Stimulated activated CD4-positive, alpha-beta T cell treated with anti-CD3 and anti-CD28 coated beads, Interleukin-4, amount 100 ng/mL, for 48 hours (primary cell): ENCODE results near the gene MYL12A.

Experiments used
- DNase-seq, 2 donors: peaks; one replicate each; pipeline ENCODE4 v3.0.0-alpha.2; 2020; ENCODE audit warnings: low read depth in 2 of 2

The MYL12A gene

DNA sequence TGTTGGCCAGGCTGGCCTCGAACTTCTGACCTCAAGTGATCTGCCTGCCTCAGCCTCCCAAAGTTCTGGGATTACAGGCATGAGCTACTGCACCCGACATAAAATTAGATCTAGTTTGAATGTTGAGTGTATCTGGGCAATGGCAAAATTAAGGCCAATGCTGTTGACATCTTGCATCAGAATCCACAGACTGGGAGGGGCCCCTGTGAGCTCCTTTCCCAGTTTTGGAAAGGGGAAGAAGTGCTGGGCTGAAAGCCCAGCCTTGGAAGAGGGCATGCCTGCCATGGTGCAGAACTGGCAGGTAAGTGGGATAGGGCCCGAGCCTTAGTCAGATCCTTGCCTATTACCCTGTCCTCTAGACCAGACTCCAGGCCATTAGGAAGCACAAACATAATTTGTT lies 23.4 kb upstream of the MYL12A start:
- no peak for DNase-seq

DNA sequence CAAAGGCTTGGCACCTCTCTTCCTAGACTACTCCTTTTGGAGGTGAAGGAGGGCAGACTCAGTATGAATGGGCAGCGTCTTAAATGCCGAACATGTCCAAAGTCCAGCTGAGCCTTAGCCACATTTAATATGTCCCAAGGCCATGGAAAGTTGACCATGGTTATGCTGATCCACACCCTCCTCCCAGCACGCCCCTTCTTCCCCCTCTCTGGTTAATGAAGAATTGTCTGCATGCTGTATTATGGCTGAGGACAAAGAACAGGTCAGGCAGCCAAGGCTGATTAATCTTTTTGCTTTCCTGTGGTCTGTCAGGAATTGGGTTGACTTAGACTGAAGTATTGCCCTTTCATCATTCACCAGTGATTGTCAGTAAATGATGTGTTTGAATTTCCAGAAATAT lies 22.0 kb upstream of the MYL12A start:
- no peak for DNase-seq

DNA sequence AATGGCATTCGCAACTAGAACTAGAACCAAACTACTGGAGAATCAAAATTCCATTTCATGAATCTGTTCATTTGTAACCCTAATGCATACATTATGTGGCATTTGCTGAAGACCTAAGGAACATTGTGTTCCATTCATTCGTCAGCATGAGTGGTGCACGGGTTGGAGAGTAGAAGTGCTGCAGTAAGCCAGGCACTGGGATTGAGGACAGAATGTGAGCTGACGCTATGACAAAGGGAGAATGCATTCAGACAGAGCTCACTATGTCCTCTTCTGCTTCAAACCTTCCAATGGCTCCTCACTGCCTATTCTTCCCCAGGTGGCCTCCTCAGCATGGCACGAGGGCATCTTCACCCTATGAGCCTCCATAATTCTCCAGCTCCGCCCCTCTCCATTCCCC lies 21.6 kb upstream of the MYL12A start:
- no peak for DNase-seq

DNA sequence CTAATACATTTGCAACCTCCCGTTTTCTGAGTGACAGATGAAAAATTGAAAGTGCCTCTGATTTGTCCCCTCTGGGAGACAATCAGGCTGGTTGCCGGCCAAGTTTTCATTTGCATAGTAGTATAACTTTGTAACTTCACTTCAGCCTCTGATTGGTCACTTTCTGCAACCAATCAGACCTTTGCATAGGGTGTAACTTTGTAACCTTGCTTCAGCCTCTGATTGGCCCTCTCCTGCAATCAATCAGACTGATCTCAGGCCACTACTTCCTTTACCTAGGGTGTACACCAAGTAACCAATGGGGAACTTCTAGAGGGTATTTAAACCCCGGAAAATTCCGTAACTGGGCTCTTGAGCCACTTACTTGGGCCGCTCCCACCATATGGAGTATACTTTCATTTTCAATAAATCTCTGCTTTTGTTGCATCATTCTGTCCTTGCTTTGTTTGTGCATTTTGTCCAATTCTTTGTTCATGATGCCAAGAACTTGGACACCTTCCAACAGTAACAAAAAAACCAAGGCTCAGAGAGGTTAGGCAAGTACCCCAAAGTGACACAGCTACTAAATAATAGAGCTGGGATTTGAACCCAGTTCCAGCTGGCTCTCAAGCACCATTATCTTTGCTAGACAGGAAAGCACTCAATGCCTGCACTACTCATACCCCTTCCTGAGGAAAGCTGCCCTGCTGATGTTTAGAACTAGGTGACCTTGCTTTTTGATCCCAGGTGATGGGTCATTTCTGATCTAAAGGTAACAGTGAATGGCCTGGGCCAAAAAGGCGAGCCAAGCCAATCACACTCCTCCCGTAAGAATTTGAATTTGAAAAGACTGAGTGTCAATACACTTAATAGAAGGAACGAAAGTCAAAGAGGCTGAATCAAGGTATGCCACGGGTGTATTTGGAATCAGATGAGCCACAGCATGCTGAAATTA lies 16.9 kb upstream of the MYL12A start:
- DNase-seq: no peak

DNA sequence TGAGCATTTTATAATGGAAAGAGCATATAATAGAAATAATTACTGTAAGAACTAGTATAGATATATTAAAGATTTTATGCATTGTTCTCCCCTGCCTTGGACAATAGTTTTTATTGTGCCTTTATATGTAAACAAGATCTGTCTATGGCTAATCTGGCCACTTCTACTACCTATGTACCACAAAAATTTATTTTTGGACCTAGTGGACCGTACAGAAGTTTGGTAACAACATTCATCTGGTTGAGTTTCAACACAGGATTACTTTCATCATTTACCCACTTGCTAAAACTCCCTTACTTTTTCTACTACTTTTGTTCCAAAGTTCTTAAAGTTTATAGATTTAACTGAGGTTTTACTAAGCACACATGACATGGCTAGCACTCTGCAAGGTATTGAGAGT lies 14.6 kb upstream of the MYL12A start:
- no peak for DNase-seq

DNA sequence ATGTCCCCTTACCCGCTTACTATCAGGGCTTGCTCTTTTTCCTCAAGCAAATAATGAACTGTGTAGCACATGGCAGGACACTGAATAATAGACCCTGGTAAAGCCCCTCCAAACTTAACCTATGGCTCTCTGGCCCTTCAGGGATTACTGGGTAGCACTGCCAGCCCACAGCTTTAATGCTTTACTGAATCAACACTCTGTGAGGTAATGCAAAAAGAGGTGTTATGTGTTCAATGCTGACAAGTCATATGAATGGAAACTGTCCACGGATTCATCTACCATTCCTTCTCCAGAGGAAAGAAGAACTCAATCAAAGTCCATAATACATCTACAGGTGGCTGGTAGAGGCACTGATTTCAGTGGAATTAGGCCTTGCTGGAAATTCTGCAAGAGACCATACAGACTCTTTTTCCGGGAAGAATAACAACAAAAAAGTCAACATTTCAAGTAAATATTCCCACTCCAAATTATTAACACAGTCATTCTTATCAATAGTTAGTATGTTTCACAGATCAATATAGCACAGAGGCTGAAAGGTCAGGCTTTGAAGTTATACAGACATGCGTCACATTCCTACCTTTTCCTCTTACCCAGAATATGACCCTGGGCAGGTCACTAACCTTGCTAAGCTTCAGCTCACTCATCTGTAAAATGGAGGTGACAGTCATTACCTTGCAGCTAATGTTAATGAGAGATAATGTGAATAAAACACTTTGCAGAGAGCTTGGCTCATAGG lies 14.0 kb upstream of the MYL12A start:
- no peak for DNase-seq

DNA sequence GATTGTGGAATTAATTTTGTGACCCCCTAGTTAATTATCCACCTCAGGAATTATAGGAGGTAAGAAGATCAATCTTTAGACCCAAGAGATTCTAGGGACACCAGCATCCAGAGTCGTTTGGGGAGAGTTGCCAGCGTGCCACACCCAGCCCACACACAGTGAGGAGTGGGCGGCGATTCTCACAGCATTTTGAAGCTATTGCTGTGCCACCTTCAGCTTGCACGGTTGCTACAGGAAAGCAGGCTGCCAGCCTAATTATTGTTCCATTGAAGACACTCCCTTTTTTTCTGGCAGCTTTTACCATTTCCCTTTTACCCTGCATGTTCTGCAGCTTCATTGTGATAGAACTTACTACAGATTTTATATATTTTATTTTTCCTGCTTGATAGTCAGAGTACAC lies 13.1 kb upstream of the MYL12A start:
- DNase-seq: no peak

DNA sequence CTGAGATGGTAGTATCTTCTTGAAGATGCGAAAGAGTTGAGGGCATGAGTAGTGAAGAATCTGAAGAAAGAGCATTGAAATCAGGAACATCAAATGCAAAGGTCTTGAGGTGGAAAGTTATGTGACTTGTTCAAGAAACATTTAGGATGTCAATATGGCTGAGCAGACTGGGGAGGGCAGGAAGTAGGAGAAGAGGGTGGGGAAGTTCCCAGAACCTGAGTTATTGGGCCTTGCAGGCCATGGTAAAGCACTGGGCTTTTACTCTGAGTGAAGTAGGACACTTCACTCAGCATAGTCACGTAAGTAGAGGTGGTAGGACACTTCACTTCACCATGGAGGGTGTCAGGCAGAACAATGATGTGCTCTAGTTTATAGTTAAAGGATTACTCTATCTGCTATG lies 11.8 kb upstream of the MYL12A start:
- no peak for DNase-seq

DNA sequence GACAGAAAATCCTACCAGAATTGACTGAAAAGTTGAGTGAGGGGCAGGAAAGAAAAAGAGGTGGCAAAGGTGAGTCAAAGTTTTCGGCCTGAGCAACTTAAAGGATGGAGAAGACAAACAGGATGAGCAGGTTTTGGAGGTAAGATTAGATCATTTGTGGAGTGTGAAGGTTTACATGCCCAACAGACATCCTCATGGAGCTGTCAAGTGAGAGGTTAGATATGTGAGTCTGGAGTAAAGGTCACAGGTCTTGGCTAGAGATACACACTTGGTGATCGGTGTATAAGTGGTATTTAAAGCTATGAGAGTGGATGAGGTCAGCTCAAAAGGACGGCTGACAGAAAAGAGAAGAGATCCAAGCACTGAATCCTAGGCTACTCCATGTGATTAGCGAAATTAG lies 11.1 kb upstream of the MYL12A start:
- no peak for DNase-seq

DNA sequence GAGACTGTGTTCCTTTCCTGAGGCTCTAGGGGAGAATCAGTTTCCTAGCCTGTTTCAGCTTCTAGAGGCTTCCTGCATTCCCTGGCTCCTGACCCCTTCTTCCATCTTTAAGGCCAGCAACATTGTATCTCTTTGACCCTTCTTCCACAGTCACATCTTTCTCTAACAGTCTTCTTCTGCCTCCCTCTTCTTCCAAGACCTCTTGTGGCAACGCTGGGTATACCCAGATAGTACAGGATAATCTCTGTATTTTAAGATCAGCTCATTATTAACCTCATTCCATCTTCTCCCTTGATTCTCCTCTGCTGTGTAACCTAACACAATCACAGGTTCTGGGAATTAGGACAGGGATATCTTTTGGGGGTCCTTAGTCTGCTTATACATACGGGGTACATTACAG lies 8.9 kb upstream of the MYL12A start:
- no peak for DNase-seq

DNA sequence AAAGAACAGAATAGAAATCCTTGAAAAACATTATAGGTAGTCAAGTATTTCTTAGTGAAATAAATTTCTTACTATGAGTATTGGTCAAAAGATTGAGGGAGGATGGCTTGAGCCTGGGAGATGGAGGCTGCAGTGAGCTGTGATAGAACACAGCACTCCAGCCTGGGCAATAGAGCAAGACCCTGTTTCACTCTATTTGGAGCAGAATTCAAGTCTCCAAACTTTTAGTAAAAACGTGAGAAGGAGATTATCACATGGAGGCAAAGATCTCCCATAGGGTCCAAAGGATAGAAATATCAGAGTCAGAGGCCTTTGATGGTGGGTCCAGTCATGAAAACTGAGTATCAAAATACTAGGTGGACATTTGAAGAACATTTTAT lies 2.4 kb upstream of the MYL12A start:
- no peak for DNase-seq

DNA sequence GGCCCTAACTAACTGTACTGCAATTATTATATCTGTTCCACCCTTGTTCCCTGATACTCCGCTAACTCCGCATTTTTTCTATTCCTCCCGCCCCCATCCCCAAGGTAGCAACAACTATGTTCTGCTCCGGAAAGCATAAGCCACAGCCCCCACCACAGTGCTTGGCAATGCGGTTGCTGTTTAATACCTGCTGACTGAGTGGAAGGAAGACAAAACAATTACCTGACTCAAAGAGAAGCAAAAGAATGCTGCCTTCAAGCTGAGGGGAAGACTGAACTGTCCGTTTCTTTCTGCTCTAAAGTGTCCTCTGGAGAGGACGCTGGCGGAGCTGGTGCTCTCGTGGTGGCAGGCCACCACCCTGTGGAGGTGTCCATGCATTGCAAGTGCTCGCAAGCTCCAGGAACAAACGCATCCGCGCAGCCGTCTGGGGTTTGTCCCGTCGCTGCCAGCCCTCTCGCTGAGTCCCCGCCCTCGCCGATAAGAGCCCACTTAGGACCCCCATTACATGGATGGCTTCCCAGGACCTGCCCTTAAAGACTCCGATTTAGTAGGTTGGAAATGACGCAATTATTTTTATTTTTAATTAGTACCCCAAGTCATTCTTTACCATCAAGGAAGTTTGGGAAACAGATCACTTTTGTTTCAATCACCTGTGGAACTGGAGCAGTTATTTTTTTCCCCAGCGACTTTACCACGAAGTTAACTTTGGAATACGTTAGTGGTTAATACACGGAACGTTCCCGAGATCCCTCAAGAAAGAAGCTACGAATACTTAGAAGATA lies 1.6 kb upstream of the MYL12A start:
- DNase-seq: peak; percentile 68 to 81

DNA sequence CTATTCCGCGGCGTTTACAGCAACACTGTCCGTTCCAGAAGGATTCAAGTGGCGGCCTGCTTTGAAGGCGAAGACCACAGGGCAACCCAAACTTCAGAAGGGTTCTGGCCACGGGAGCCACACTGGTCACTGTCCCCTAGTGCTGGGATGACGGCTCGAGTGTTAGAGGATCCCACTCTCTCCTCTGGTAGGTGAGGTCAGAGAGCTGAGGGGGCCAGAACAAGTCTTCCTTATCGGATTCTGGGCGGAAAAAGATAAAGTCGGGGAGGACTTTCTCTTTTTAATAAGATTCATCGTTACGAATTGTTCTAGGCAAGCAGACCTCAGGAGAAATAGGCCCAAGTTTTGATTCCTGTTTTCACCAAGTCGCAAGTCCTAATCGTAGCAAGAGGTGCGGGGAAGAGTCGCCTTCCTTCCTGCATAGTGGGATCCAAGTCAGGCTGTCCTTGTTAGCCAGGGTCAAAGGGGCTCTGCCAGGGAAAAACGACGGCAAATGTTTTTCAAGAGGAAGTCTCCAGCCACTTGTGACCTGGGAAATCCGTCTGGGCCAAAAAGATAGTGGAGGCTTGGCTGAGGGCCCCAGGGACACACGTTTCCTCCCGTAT lies 864 bp upstream of the MYL12A start:
- no peak for DNase-seq

DNA sequence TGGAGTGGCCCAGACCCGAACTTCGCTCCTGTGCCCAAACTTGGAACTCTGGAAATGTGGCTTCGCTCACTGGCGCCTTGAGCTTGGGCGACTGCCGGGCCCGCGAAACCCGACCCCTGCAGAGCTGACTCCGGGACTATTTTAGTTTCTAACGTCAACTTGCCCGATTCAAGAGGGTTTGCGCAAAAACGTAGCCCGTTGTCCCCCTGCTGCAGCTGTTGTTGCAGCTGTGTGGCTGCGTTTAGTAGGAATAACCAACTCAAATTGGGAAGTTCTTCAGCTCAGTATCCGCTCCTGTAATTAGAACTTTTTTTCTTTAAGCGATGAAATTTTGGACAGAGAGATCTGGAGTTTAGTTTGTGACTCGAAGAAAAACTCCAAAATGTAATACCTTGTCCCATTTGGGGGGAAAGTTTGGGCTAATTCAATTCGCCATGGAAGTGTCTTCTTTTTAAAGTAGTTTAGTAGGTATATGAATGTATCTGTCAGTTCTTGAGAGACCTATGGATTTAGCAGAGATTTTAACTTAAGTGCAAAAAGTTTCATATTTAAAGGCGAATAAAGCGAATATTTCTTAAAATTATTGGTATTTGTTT lies 559 bp downstream of the MYL12A start:
- no peak for DNase-seq

DNA sequence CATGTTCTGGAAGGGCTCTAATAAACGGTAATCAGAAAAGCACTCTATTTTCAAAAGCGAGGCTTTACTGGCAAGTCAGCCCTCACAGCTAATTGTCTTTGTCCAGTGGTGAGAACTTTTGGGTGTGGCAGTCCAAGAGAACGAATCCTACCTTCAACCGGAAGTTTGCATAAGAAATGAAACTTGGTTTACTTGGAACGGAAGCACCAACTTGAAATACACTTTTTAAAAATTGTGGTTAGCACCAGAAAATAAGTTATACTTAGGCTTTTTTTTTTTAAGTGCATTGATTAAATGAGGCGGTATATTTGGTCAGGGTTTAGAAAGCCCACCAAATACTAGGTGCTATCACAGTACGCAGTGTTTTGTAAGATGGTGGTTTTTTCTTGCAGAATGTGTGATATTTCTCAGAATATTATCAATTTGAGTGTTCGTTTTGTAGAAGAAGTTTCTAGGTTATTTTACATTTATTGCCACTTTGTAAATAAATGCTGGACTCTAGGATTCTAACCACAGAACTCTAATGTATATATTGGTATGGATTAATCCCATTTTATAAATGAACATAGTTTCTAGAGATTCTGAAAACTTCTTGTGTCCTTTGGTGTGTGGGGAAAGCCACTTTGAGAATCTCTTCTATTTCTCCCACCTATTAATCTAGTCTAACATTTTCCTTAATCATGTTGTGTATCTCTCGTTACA lies 1.2 kb downstream of the MYL12A start:
- no peak for DNase-seq

DNA sequence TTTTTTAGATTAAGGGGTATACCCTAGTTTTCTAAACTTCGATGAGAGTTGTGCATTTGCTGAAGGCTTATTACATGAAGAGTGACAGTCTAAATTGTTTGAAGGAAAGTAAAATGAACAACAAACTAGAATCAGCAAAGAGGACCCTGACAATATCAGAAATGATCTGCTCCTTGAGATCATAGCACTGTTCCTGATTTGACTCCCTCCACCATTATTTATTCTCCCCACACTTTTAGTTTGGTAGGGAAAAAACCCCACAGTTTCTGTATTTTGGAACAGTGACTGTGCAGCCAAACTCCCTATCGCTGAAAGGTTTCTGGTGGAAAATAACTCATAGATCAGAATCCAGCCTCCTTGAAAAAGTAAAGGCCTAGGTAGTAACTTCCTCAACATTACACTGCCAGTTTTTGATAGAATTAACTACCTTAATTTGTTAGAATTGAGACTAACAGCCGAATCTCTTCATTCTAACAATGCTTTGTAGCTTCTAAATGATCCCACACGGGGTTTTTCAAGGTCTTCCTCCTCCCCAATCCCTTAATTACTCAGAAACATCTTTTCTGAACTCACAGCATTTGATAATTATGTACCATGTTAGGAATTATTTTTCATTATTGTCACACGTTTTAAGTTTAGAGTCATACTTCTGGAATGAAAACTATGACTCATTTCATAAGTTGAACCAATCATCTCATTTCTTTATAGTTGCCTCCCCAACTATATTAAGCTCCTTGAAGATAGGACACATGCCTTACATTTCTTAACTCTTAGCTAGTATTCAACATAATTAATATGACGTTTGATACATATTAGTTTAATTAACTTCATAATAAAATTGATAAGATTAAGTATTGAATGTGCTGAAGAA lies 2.9 kb downstream of the MYL12A start:
- DNase-seq: no peak

DNA sequence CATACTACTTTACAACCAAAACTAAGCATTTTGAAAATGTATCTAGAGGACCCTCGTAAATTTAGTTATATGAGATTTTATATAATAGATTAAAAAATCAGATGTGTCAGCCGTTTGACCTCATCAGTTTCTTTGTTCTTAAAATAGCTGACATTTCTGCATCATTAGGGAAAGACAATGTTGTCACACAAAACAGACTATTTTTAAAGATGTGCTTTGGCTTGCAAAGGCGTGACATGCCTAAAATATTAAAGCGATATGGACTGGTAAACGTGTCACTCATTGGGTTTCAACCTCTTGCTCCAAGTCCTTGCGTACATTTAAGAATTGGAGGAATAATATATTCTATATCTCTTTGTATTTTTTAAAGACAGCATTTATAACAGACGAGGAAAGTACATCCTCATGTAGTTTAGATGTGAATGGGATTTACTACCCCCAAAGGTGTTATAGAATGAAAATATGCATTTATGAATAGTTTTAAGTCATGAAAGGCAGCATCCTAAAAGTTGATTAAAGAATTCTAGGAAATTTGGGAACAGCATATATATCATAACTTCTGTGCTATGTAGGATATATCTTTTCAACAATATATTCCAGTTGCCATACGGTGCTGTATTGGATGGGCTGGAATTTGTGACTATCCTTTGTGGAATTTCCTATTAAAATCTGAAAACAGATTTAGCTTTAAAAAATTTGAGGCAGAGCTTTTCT lies 3.8 kb downstream of the MYL12A start:
- no peak for DNase-seq

DNA sequence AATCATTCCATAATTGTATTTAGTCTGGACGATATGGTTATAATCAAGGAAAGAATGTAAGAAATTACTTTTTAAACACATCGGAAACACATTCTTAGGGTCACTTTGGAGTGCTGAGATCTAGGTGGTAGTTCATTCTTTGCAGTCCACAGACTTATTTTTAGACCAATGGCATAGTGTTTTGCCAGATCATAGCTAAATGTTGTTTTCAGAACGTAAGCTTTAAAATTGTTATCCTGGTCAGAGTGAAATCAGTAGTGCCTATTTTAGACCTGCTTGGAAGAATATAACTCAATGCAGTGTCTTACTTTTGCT lies 4.3 kb downstream of the MYL12A start:
- DNase-seq: no peak

DNA sequence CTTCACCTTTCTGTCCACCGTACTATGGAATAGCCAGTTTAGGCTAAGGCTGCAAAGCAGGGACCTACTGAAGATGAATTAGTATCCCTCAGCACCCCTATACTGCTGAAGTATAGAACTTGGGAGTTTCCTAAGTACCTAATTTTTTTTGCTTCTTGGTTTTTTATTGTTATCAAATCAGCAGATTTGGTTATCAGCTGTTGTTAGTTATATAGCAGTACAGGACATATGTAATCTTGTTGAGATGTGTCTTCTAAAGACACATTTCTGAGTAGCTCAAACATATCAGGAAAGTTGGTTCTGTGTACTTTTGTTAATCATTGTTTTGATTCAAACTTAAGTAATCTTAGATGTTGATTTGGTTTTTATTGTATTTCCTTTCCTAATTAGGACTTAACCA lies 5.2 kb downstream of the MYL12A start:
- no peak for DNase-seq

DNA sequence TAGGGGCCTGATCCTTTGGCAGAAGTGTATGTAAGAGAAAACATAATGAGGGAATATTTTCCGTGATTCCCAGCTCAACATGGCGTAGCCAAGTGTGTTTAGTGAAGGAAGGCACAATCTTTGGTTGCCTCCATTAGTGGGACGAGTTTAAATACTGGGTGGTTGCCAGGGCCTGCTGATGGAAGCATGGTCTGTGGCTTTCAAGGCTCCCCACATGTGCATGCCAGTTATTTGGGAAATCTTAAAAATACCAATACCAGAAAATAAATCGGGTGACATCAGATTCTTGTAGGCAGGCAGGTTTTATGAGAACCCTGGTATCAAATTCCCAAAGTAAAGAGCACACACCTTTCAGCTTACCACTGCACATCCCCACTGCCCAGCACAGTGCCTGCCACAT lies 7.1 kb downstream of the MYL12A start:
- DNase-seq: no peak
